T-helper 1 cell treated with Interleukin-12 subunit alpha and Interleukin-12 subunit beta and Interleukin-4 antibody, amounts not matched to agents 30 μg/mL and 1 μg/mL, for 36 hours (primary cell): ENCODE results near the gene GTF2A2.
"Not testable (repeated sequence)": the region's sequence is repeated elsewhere in the genome, so short reads cannot be mapped to it uniquely, and the experiment has no call there.

Source experiments
- H3K27ac Mint-ChIP-seq: one replicate; pipeline ENCODE4 v1.8.0; 2021; ENCODE audit warnings: mild to moderate bottlenecking, mixed read lengths
- H3K27me3 Mint-ChIP-seq: one replicate; pipeline ENCODE4 v1.8.0; 2021; ENCODE audit warnings: low read depth, mixed read lengths
- H3K36me3 Mint-ChIP-seq: one replicate; pipeline ENCODE4 v1.8.0; 2021; ENCODE audit warnings: low read depth, mixed read lengths
- H3K4me1 Mint-ChIP-seq: one replicate; pipeline ENCODE4 v1.8.0; 2021; ENCODE audit warnings: low read depth, mixed read lengths
- H3K4me3 Mint-ChIP-seq: one replicate; pipeline ENCODE4 v1.8.0; 2021; ENCODE audit warnings: mild to moderate bottlenecking, moderate library complexity, mixed read lengths
- H3K9me3 Mint-ChIP-seq: one replicate; pipeline ENCODE4 v1.8.0; 2021; ENCODE audit warnings: mixed read lengths

The GTF2A2 gene

GRCh38 chr15:59656897-59657634 is at the start of gene GTF2A2:
TSS of gene GTF2A2 (minus strand) at chr15:59657515. CDS start at chr15:59652277, 5,238 bp downstream.
- Mint-ChIP-seq H3K27ac (peak within 1 kb of the TSS; percentile 88), H3K9me3 (peaks cover 3% of the 10 kb centered on the region), H3K4me1 (peaks cover 12% of the 10 kb centered on the region), H3K27me3 (no peaks in the 10 kb centered on the region), H3K36me3 (peaks cover 16% of the 10 kb centered on the region), H3K4me3 (no peak within 1 kb of the TSS)

GRCh38 chr15:59703979-59704796 is 46.9 kb upstream of the GTF2A2 start:
- no peak overlapping the region for H3K27ac Mint-ChIP-seq
- H3K4me3 Mint-ChIP-seq: no peak overlapping the region
- H3K9me3 Mint-ChIP-seq: no peaks in the 10 kb centered on the region
- H3K27me3 Mint-ChIP-seq: peaks cover 49% of the 10 kb centered on the region
- no peaks in the 10 kb centered on the region for H3K36me3 Mint-ChIP-seq
- H3K4me1 Mint-ChIP-seq: no peaks in the 10 kb centered on the region

- Mint-ChIP-seq H3K27me3 (peaks cover 45% of the 10 kb centered on the region), H3K4me1 (no peaks in the 10 kb centered on the region), H3K27ac (no peak overlapping the region), H3K36me3 (no peaks in the 10 kb centered on the region), H3K9me3 (no peaks in the 10 kb centered on the region), H3K4me3 (no peak overlapping the region)
Observed at GRCh38 chr15:59702351-59702750, 45.0 kb upstream of the GTF2A2 start.

- H3K27me3 Mint-ChIP-seq: peaks cover 42% of the 10 kb centered on the region
- H3K4me1 Mint-ChIP-seq: no peaks in the 10 kb centered on the region
- H3K4me3 Mint-ChIP-seq: no peak overlapping the region
- H3K9me3 Mint-ChIP-seq: no peaks in the 10 kb centered on the region
- no peak overlapping the region for H3K27ac Mint-ChIP-seq
- no peaks in the 10 kb centered on the region for H3K36me3 Mint-ChIP-seq
Observed at GRCh38 chr15:59701880-59702279, 44.6 kb upstream of the GTF2A2 start.

GRCh38 chr15:59699810-59700431 is 42.6 kb upstream of the GTF2A2 start:
- Mint-ChIP-seq H3K9me3 (no peaks in the 10 kb centered on the region), H3K4me1 (no peaks in the 10 kb centered on the region)

GRCh38 chr15:59698065-59698464 is 40.8 kb upstream of the GTF2A2 start:
- H3K4me1 Mint-ChIP-seq, H3K27ac Mint-ChIP-seq, H3K9me3 Mint-ChIP-seq, H3K4me3 Mint-ChIP-seq, H3K36me3 Mint-ChIP-seq: not testable (repeated sequence)
- H3K27me3 Mint-ChIP-seq: peaks cover 38% of the 10 kb centered on the region

More at GRCh38 chr15:59699810-59700431, 42.6 kb upstream of the GTF2A2 start:
- Mint-ChIP-seq H3K4me3 (no peak overlapping the region), H3K27me3 (peaks cover 44% of the 10 kb centered on the region), H3K36me3 (no peaks in the 10 kb centered on the region), H3K27ac (no peak overlapping the region)

GRCh38 chr15:59696332-59696731 is 39.0 kb upstream of the GTF2A2 start:
- Mint-ChIP-seq H3K27me3 (peaks cover 23% of the 10 kb centered on the region), H3K4me3 (no peak overlapping the region), H3K9me3 (no peaks in the 10 kb centered on the region), H3K36me3 (no peaks in the 10 kb centered on the region), H3K27ac (no peak overlapping the region), H3K4me1 (no peaks in the 10 kb centered on the region)

- Mint-ChIP-seq H3K36me3 (no peaks in the 10 kb centered on the region), H3K9me3 (no peaks in the 10 kb centered on the region), H3K4me3 (no peak overlapping the region), H3K27ac (no peak overlapping the region), H3K27me3 (peaks cover 17% of the 10 kb centered on the region), H3K4me1 (peaks cover 8% of the 10 kb centered on the region)
Observed at GRCh38 chr15:59694779-59695178, 37.5 kb upstream of the GTF2A2 start.

GRCh38 chr15:59691194-59691805 is 34.0 kb upstream of the GTF2A2 start:
- Mint-ChIP-seq H3K27me3 (peaks cover 11% of the 10 kb centered on the region), H3K27ac (peak overlapping the region; percentile 74), H3K4me3 (peak overlapping the region; percentile 54), H3K36me3 (peaks cover 9% of the 10 kb centered on the region), H3K4me1 (peaks cover 21% of the 10 kb centered on the region), H3K9me3 (no peaks in the 10 kb centered on the region)

GRCh38 chr15:59689626-59690236 is 32.4 kb upstream of the GTF2A2 start:
- Mint-ChIP-seq H3K36me3 (peaks cover 18% of the 10 kb centered on the region), H3K4me3 (peak overlapping the region; percentile 91), H3K27me3 (peaks cover 3% of the 10 kb centered on the region), H3K4me1 (peaks cover 31% of the 10 kb centered on the region), H3K27ac (peak overlapping the region; percentile 98), H3K9me3 (no peaks in the 10 kb centered on the region)

- no peaks in the 10 kb centered on the region for H3K9me3 Mint-ChIP-seq
- peak within 1 kb of the TSS; percentile 98 for H3K27ac Mint-ChIP-seq
- peaks cover 36% of the 10 kb centered on the region for H3K4me1 Mint-ChIP-seq
- H3K27me3 Mint-ChIP-seq: no peaks in the 10 kb centered on the region
- H3K36me3 Mint-ChIP-seq: peaks cover 20% of the 10 kb centered on the region
- peak within 1 kb of the TSS; percentile 91 for H3K4me3 Mint-ChIP-seq
Observed at GRCh38 chr15:59688782-59689625, 31.7 kb upstream of the GTF2A2 start, which contains the start of gene BNIP2. TSS of gene BNIP2 (minus strand) at chr15:59689320. CDS start at chr15:59682457, 6,863 bp downstream.

GRCh38 chr15:59688423-59688781 is 31.1 kb upstream of the GTF2A2 start:
- no peaks in the 10 kb centered on the region for H3K27me3 Mint-ChIP-seq
- H3K36me3 Mint-ChIP-seq: peaks cover 20% of the 10 kb centered on the region
- H3K27ac Mint-ChIP-seq: peak overlapping the region; percentile 98
- H3K9me3 Mint-ChIP-seq: no peaks in the 10 kb centered on the region
- H3K4me3 Mint-ChIP-seq: peak overlapping the region; percentile 91
- H3K4me1 Mint-ChIP-seq: peaks cover 40% of the 10 kb centered on the region

GRCh38 chr15:59687836-59688235 is 30.5 kb upstream of the GTF2A2 start:
- Mint-ChIP-seq H3K36me3 (peaks cover 24% of the 10 kb centered on the region), H3K27me3 (no peaks in the 10 kb centered on the region), H3K4me1 (peaks cover 45% of the 10 kb centered on the region), H3K9me3 (no peaks in the 10 kb centered on the region), H3K27ac (peak overlapping the region; percentile 98), H3K4me3 (peak overlapping the region; percentile 91)
